DND-41 (cell line): ENCODE results near the gene ZBTB12.

Experiments
- EZH2 ChIP-seq: IDR thresholded peaks from 3 replicates; pipeline ENCODE4 v1.6.1; 2012; ENCODE audit warnings: borderline replicate concordance, low read depth, mild to moderate bottlenecking, moderate library complexity, low read length, inconsistent platforms; ENCODE audit not compliant: severe bottlenecking
- TF ChIP-seq, protein P1 (sequence below): IDR thresholded peaks from 2 replicates; pipeline ENCODE4 v1.5.1; 2012; ENCODE audit warnings: borderline replicate concordance, low read length, moderate library complexity, mild to moderate bottlenecking; ENCODE audit not compliant: poor library complexity, severe bottlenecking; ENCODE audit errors: extremely low read depth

DNA sequence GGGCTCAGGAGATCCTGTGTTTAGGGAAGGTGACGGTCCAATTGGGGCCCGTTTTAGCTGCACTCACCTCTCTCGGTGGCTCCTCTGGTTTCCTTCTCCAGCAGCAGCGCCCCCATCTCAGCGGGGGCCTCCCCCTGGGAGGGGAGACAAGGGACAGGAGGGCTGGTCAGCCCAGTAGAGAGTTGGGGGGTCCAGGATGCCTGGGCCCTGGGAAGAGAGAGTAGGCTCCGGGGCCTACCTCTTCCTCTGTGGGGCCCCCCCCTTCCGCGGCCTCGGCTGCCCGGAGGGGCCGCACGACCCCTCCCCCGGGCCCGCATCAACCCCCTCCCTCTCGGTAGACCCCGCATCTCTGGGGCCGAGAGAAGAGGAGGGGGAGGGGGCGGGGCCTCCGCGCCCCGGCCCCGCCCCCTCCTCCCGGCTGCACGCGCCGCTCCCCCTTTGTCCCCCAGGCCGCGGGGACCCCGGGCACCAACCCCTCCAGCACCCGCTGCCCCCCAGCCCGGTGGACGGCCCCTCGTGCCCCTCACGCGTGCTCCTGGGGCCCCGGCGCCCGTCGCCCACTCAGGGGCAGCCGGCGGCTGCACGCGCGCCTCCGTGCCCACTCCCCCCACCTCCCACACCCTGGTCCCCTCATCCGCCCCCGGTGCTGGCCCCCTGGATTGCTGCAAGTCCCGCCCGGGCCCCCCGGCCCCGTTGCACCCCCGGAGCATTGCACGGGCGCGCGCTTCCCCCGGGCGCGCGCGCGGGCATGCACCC, 4.9 kb downstream of the ZBTB12 start:
- TF ChIP-seq, protein P1, sequence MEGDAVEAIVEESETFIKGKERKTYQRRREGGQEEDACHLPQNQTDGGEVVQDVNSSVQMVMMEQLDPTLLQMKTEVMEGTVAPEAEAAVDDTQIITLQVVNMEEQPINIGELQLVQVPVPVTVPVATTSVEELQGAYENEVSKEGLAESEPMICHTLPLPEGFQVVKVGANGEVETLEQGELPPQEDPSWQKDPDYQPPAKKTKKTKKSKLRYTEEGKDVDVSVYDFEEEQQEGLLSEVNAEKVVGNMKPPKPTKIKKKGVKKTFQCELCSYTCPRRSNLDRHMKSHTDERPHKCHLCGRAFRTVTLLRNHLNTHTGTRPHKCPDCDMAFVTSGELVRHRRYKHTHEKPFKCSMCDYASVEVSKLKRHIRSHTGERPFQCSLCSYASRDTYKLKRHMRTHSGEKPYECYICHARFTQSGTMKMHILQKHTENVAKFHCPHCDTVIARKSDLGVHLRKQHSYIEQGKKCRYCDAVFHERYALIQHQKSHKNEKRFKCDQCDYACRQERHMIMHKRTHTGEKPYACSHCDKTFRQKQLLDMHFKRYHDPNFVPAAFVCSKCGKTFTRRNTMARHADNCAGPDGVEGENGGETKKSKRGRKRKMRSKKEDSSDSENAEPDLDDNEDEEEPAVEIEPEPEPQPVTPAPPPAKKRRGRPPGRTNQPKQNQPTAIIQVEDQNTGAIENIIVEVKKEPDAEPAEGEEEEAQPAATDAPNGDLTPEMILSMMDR, result no peak
- no peak for TF ChIP-seq EZH2
